Measurements from ENCODE around the gene CNTNAP5. TPM values are rescaled to one million over a fixed set of nuclear protein-coding genes. Genes with fewer than 3 reads are reported as not detected.

Gene CNTNAP5
- total and polyA plus RNA-seq, 2 of the 13 experiments (the other 11 are each of a cell fraction or from before 2014, with no cell fraction given), result not detected

DNA sequence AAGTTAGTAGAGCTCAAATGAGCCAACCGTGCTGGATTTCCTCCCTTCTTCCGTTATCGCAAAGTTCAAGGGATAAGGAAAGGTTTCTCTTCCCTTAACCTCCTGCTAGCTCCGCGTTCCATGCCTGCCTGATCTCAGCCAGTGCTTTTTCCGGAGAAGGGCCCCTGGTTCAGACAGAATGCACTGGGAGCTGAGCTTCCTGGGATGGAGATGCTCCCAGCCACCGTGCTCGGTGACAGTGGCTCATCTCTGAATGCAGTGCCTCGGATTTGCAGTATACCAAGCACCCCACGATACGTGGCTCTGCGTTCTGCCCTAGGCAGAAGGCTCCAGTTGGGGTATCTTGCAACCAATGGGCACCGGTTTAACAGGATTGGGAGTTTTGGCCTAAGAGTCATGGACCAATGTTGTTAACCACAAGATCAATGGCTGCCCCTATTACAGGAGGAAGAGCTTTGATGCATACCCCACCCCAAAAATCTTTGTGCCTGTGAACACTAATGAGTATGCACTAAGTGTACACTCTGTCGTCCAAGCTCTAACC lies 876 bp downstream of the CNTNAP5 start (continued):
- TF ChIP-seq, protein P1, sequence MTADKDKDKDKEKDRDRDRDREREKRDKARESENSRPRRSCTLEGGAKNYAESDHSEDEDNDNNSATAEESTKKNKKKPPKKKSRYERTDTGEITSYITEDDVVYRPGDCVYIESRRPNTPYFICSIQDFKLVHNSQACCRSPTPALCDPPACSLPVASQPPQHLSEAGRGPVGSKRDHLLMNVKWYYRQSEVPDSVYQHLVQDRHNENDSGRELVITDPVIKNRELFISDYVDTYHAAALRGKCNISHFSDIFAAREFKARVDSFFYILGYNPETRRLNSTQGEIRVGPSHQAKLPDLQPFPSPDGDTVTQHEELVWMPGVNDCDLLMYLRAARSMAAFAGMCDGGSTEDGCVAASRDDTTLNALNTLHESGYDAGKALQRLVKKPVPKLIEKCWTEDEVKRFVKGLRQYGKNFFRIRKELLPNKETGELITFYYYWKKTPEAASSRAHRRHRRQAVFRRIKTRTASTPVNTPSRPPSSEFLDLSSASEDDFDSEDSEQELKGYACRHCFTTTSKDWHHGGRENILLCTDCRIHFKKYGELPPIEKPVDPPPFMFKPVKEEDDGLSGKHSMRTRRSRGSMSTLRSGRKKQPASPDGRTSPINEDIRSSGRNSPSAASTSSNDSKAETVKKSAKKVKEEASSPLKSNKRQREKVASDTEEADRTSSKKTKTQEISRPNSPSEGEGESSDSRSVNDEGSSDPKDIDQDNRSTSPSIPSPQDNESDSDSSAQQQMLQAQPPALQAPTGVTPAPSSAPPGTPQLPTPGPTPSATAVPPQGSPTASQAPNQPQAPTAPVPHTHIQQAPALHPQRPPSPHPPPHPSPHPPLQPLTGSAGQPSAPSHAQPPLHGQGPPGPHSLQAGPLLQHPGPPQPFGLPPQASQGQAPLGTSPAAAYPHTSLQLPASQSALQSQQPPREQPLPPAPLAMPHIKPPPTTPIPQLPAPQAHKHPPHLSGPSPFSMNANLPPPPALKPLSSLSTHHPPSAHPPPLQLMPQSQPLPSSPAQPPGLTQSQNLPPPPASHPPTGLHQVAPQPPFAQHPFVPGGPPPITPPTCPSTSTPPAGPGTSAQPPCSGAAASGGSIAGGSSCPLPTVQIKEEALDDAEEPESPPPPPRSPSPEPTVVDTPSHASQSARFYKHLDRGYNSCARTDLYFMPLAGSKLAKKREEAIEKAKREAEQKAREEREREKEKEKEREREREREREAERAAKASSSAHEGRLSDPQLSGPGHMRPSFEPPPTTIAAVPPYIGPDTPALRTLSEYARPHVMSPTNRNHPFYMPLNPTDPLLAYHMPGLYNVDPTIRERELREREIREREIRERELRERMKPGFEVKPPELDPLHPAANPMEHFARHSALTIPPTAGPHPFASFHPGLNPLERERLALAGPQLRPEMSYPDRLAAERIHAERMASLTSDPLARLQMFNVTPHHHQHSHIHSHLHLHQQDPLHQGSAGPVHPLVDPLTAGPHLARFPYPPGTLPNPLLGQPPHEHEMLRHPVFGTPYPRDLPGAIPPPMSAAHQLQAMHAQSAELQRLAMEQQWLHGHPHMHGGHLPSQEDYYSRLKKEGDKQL (CRISPR knock-in tag; IDR thresholded peaks at IDR 0.05; ENCODE audit: low read depth), result no peak
- TF ChIP-seq NKX3-1 (CRISPR knock-in tag; IDR thresholded peaks at IDR 0.05) (no peak), ZNF850 (CRISPR knock-in tag; conservative IDR thresholded peaks at IDR 0.05) (no peak), CREM (IDR thresholded peaks at IDR 0.05) (no peak), CREM (CRISPR knock-in tag; IDR thresholded peaks at IDR 0.05) (no peak), NFE2L2 (IDR thresholded peaks at IDR 0.05; ENCODE audit: low read length) (no peak)
- TF ChIP-seq, protein P2, sequence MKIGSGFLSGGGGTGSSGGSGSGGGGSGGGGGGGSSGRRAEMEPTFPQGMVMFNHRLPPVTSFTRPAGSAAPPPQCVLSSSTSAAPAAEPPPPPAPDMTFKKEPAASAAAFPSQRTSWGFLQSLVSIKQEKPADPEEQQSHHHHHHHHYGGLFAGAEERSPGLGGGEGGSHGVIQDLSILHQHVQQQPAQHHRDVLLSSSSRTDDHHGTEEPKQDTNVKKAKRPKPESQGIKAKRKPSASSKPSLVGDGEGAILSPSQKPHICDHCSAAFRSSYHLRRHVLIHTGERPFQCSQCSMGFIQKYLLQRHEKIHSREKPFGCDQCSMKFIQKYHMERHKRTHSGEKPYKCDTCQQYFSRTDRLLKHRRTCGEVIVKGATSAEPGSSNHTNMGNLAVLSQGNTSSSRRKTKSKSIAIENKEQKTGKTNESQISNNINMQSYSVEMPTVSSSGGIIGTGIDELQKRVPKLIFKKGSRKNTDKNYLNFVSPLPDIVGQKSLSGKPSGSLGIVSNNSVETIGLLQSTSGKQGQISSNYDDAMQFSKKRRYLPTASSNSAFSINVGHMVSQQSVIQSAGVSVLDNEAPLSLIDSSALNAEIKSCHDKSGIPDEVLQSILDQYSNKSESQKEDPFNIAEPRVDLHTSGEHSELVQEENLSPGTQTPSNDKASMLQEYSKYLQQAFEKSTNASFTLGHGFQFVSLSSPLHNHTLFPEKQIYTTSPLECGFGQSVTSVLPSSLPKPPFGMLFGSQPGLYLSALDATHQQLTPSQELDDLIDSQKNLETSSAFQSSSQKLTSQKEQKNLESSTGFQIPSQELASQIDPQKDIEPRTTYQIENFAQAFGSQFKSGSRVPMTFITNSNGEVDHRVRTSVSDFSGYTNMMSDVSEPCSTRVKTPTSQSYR (CRISPR knock-in tag; IDR thresholded peaks at IDR 0.05; ENCODE audit: borderline replicate concordance), result no peak
- TF ChIP-seq, protein P3, sequence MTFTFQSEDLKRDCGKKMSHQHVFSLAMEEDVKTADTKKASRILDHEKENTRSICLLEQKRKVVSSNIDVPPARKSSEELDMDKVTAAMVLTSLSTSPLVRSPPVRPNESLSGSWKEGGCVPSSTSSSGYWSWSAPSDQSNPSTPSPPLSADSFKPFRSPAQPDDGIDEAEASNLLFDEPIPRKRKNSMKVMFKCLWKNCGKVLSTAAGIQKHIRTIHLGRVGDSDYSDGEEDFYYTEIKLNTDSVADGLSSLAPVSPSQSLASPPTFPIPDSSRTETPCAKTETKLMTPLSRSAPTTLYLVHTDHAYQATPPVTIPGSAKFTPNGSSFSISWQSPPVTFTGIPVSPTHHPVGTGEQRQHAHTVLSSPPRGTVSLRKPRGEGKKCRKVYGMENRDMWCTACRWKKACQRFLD (CRISPR knock-in tag; IDR thresholded peaks at IDR 0.05; ENCODE audit: borderline replicate concordance), result no peak
